ENCODE data around the gene ASH1L.
"Not testable (repeated sequence)": the region's sequence is repeated elsewhere in the genome, so short reads cannot be mapped to it uniquely, and the experiment has no call there.

The ASH1L gene

GRCh38 chr1:155561779-155562580 lies 623 bp downstream of the ASH1L start:
- DNase-seq (ENCODE audit: low read depth, low spot score): not testable (repeated sequence)

- DNase-seq (ENCODE audit: low read depth, low spot score): no peak
These were observed 6.7 kb downstream of the ASH1L start for GRCh38 chr1:155555915-155556314.

GRCh38 chr1:155553349-155553748 lies 9.3 kb downstream of the ASH1L start:
- no peak for DNase-seq (ENCODE audit: low read depth, low spot score)

DNA sequence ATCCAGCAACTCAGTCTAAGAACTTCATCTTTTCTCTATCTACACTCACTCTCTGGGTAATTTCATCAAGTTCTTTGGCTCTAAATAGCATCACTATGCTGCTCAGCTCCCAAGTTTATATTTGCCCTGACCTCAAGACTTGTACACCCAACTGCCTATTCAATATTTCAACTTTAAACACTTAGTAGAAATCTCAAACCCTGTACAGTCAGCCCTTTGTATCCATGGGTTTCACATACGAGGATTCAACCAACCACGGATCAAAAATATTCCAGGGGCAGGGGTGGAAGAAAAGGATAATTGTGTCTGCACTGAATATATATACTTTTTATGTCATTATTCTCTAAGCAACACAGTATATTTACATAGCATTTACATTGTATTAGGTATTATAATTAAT lies 13.9 kb downstream of the ASH1L start:
- no peak for DNase-seq (ENCODE audit: low read depth, low spot score)

- DNase-seq (ENCODE audit: low read depth, low spot score): no peak
These were observed 22.4 kb downstream of the ASH1L start for GRCh38 chr1:155540000-155540874.

DNA sequence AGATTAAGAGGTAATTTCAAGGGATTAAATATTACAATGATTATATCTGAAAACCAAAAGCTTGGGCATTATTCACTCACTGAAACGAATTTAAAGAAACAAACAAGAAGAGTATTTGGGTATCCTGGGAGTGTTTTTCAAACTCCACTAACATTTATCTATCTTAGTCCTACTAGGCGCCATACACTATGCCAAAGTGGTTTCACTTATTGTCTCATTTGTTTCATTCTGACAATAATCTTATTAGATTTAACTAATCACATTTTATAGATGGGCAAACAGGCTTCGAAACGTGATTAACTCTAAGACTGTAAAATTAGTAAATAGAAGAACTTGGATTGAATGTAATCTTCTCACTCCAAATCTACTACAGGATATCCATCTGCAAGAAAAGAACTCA lies 25.4 kb downstream of the ASH1L start:
- no peak for DNase-seq (ENCODE audit: low read depth, low spot score)

GRCh38 chr1:155531624-155532023 lies 31.0 kb downstream of the ASH1L start:
- DNase-seq (ENCODE audit: low read depth, low spot score): no peak

DNA sequence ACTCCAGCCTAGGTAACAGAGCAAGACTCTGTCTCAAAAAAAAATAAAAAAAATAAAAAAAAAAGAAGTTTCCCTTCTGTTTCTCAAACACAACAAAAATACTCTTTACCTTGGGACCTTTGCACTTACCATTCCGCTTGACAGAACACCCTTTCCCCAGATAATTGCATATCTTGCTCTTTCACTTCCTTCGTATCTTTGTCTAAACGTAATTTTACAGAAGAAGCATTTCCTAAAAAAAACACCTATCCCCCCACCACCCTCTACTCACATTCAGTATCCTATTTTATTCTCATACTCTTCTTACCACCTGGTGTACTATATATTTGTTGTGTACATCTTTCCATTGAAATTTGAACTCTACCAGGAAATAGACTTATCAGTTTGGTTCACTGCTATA lies 32.7 kb downstream of the ASH1L start:
- DNase-seq (ENCODE audit: low read depth, low spot score): no peak

GRCh38 chr1:155529109-155529508 lies 33.5 kb downstream of the ASH1L start:
- DNase-seq (ENCODE audit: low read depth, low spot score): no peak

GRCh38 chr1:155527677-155528076 lies 34.9 kb downstream of the ASH1L start:
- no peak for DNase-seq (ENCODE audit: low read depth, low spot score)

DNA sequence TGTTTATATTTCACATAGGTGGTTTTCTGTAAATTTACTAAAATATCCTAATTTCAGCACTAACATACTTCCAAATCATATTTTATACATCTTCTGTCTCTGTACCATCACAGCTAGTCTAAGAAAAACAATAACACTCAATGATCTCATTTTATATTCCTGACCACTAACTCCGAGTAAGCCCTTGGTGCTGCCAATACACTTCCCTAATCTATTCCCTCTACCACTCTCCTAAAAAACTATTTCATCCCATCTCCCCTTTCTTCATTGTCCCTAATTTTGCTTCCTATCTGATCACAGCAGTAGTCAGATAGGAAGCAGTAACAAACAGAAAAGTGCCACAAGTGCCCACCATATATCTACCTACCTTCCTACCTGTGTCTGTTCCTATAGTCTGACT lies 36.2 kb downstream of the ASH1L start:
- no peak for DNase-seq (ENCODE audit: low read depth, low spot score)

GRCh38 chr1:155522069-155522468 lies 40.5 kb downstream of the ASH1L start:
- no peak for DNase-seq (ENCODE audit: low read depth, low spot score)

DNA sequence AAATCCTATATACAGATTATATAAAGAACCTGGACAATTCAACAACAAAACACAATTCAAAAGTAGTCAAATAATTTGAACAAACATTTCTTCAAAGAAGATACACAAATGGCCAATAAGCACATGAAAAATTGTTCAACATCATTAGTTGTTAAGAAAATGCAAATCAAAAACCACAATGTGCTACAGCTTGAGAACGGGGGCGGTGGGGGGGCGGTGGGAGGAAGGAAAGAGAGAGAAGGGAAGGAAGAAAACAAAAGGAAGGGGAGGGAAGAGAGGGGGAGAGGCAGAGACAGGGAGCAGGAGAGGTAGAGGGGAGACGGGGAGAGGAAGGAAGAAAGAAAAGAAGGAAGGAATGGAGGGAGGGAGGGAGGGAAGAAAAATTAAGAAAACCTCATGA lies 44.1 kb downstream of the ASH1L start:
- no peak for DNase-seq (ENCODE audit: low read depth, low spot score)

DNA sequence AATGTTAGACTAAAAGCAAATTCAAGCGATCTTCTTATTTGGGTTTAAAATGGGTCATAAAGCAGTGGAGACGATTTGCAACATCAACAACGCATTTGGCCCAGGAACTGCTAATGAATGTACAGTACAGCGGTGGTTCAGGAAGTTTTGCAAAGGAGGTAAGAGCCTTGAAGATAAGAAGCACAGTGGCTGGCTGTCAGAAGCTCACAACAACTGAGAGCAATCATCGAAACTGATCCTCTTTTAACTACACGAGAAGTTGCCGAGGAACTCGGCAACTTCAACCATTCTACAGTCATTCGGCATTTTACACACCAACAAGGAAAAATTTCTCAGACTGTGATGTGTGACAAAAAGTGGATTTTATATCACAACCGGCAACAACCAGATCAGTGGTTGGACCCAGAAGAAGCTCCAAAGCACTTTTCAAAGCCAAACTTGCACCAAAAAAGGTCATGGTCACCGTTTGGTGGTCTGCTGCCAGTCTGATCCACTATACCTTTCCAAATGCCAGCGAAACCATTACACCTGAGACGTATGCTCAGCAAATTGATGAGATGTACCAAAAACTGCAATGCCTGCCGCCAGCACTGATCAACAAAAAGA lies 47.9 kb downstream of the ASH1L start:
- no peak for DNase-seq (ENCODE audit: low read depth, low spot score)

- no peak for DNase-seq (ENCODE audit: low read depth, low spot score)
These were observed 49.2 kb downstream of the ASH1L start for GRCh38 chr1:155513300-155513916.

GRCh38 chr1:155511385-155511784 lies 51.2 kb downstream of the ASH1L start:
- DNase-seq (ENCODE audit: low read depth, low spot score): not testable (repeated sequence)

DNA sequence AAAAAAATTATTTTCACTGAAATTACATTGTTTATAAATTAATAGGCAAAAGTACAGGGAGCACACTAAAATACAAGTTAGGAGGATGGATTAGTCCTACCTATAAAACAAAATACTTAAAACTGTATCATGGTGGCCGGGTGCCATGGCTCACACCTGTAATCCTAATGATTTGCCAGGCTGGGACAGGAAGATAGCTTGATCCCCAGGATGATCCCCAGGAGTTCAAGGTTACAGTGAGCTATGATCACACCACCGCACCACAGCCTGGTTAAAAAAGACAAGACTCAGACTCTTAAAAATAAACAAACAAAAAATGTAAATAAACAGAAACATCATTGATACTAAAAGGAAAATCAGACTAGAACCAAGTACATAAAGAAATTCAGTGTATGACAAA lies 53.5 kb downstream of the ASH1L start:
- no peak for DNase-seq (ENCODE audit: low read depth, low spot score)

- DNase-seq (ENCODE audit: low read depth, low spot score): no peak
These were observed 54.7 kb downstream of the ASH1L start for GRCh38 chr1:155507945-155508344.

DNA sequence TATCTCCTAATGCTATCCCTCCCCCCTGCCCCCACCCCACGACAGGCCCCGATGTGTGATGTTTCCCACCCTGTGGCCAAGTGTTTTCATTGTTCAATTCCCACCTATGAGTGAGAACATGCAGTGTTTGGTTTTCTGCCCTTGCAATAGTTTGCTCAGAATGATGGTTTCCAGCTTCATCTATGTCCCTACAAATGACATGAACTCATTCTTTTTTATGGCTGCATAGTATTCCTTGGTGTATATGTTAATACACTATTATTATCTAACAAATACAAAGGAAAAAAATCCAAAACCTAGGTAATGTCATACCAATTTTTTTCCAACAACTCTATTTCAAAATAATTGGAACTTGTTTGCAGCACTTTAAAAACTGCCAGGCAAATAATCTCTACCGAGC lies 56.6 kb downstream of the ASH1L start:
- DNase-seq (ENCODE audit: low read depth, low spot score): not testable (repeated sequence)

DNA sequence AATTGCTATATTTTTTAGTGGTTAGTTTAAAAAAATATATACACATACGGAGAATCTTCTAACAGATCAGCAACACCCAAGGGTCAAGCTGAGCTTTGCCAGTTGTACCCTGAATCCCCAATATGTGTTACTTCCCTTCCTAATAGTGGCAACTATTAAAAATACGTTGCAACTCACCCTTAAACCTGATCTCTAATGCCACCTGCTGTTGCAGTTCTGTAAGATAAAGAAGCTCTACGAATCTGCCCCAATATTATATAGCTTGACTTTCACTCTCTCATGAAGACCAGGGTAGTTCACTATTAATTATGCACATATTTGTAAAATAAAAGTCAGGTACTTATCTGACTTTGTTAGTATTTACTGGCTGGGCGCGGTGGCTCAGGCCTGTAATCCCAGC lies 58.4 kb downstream of the ASH1L start:
- DNase-seq (ENCODE audit: low read depth, low spot score): no peak

DNA sequence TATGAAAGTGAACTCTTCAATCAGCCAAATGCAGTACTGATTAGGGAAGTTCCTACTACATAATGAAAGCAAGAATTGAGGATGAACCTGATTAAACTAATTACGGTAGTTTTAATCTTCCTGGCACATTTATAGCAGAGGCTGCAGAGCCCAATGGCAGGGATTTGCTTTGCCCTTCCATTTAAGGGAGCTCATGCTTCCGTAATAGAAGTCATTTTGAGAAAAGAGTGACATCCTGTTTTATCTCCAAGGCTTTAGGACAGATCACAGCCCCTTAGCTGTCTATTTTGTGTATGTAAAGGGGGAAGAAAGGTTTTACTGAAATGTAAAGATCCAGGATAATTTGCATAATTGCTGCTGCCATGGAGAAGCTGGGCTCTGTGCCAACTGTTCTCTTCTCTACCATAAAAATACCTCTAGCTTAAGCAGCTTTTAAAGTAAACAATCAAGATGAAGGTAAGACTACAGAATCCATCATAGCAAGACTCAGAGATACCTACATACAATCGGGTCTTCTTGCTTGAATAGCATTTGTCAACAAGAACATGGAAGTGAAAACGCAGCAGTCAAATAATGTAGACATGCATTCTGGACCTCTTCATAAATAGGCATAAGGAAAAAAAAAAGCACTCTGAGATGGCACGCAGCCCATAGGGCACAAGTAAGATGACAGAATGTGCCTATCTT lies 62.5 kb downstream of the ASH1L start:
- no peak for DNase-seq (ENCODE audit: low read depth, low spot score)
